AG10803 (cell line): ENCODE results near the gene ADARB2.

Source experiments
- DNase-seq: peaks from one replicate; pipeline ENCODE4 v3.0.0; 2010; ENCODE audit warnings: low read depth
- H3K4me3 ChIP-seq: 2 replicates; pipeline ENCODE4 v1.5.1; 2011; ENCODE audit warnings: mild to moderate bottlenecking, low read length, control low read depth
- CTCF ChIP-seq: conservative IDR thresholded peaks from 2 replicates; pipeline ENCODE4 v1.5.1; 2011; ENCODE audit warnings: mild to moderate bottlenecking, low read length, control low read depth, inconsistent platforms

The ADARB2 gene

GRCh38 chr10:1581189-1581588 lies 156.1 kb downstream of the ADARB2 start:
- DNase-seq, result no peak
- no peak overlapping the region for H3K4me3 ChIP-seq
- TF ChIP-seq CTCF, result no peak

- DNase-seq, result no peak
- H3K4me3 ChIP-seq, result no peak overlapping the region
- no peak for TF ChIP-seq CTCF
These were observed 157.7 kb downstream of the ADARB2 start for GRCh38 chr10:1579671-1580070.

- no peak overlapping the region for H3K4me3 ChIP-seq
- no peak for TF ChIP-seq CTCF
- no peak for DNase-seq
These were observed 158.2 kb downstream of the ADARB2 start for GRCh38 chr10:1579141-1579491.

GRCh38 chr10:1578392-1579140 lies 158.8 kb downstream of the ADARB2 start:
- no peak for TF ChIP-seq CTCF
- no peak for DNase-seq
- no peak overlapping the region for H3K4me3 ChIP-seq

GRCh38 chr10:1577945-1578344 lies 159.4 kb downstream of the ADARB2 start:
- no peak overlapping the region for H3K4me3 ChIP-seq
- no peak for TF ChIP-seq CTCF
- DNase-seq, result no peak

- no peak for DNase-seq
- H3K4me3 ChIP-seq, result no peak overlapping the region
- no peak for TF ChIP-seq CTCF
These were observed 160.0 kb downstream of the ADARB2 start for GRCh38 chr10:1577373-1577770.
